GM20431 (cell line): Measurements from ENCODE around the gene KCNMA1.

Experiments used
- in situ Hi-C: fragments of 300-500 bp; cut with MseI, MboI; formaldehyde crosslinking; loops from one replicate; pipeline ENCODE4 v1.15.0; 2020; ENCODE audit warnings: low sequenced_read_pairs; ENCODE audit not compliant: unreplicated experiment

The KCNMA1 gene

DNA sequence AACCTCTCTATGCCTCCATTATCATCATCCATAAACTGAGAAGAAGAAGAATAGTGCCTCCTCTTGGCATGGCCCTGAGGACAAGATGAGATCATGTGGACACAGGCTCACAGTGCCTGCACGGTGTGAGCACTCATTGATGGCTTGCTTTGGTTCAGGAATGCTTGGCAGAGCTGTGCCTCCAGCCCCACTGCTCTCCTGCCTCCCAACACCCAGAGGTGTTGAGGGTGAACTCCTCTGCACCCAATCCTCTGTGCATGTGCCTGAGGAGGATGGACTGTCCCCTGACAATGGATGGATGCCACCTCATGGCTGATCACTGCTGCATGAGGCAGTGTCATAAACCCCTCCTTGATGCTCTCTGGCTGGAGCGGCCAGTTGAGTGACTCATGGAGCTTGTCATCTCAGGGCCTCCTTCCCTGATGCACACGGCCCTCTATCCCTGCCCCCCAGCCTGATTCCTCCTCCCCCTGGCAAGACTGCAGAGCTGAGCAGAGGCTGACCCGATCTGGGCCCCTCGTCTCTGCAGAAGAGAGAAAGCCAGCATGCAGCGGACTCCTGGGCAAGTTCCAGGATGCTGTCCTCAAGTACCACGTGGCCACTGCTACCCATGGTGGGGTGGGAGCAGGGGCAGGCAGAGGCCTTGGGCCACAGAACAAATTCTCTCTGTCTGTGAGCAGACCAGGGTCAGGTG lies 136.3 kb downstream of the KCNMA1 start:
- in situ Hi-C loops, result no loop called here

- in situ Hi-C loops, result no loop called here
These were observed 136.9 kb downstream of the KCNMA1 start for GRCh38 chr10:77500754-77501151.

DNA sequence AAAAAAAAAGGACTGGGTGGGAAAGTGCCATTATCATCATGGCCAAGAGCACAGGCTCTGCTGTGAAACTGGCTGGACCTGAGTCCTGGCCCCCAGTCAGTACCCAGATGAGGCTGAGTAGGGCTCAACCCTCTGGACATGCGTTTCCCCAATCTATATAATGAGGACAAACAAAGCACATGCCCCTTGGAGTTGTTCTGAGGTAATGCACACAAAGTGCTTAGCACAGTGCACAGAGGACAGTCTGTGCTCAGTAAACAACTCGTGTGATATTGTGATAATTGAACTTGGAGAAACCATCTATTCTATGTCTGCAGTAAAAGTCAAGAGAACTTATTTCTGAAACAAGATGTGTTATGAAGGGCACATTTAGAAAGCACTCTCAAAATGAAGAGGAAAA lies 138.8 kb downstream of the KCNMA1 start:
- in situ Hi-C loops, result no loop called here

- in situ Hi-C loops, result no loop called here
These were observed 139.4 kb downstream of the KCNMA1 start for GRCh38 chr10:77498210-77498609.

DNA sequence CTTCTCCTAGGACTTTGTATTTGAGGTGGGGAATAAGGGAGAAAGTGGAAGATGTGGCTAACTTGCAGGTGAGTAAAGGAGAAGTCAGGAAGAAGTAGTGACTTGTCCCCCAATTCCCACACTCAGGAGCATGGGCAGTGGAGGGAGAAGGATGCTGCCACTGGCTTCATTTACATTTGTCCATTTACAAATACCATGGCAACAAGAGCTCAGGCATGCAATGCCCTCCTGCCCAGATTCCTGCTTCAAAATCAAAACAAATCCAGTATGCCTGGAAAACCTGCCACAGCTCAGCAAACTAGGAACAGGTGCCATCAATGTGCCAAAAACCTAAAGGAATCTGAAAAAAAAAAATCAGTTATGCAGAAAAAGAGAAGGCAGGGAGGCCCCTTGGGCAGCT lies 139.9 kb downstream of the KCNMA1 start:
- in situ Hi-C loops, result no loop called here

DNA sequence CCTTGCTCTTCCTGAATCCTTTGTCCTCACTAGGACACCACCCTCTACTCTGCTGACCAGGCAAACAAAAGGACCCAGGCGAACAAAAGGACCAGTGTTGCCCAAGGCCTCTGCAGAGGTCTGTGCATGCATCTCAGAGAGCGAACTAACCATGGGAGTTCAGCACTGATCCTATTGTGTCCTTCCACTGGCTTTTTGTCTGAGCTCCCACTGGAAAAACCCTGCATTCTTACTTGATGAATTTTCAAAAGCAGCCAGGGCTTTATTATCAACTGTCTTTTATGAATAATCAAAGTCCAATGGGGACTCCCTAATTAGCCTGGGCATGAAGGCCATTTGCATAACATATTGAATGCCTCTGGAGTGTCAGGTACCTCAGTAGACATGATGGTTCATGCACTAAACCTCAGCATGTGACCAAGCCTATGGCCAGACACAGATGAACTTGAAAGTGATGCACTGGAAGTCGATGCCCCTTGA lies 140.6 kb downstream of the KCNMA1 start:
- in situ Hi-C loops, result no loop called here

DNA sequence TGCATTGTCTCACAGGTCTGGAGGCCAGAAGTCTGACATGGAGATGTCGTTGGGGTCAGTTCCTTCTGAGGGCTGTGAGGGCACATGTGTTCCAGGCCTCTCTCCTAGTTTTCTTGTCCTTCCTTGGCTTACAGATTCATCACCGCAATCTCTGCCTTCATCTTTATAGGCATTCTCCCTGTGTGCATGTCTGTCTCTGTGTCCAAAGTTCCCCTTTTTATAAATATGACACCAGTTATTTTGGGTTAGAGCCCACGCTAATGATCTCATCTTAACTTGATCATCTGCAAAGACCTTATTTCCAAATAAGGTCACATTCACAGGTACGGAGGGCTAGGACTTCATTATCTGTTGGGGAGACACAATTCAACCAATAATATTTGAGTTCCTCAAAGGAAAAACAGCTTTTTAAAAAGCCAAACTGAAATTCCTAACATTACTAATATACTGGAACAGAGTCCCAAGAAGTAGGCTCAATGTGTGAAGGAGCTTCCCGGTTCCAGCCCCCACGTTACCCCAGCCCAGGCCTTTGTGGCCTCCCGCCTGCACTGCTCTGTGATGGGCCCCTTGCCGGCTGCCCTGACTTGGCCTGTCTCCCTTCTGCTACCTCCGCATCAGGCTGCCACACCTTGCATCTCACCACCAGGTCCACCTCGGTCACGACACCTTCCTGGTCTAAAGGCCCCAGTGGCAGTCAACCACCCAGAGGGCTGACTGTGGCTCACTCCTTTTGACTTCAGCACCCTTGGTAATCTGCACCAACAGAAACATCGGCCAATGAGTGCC lies 142.7 kb downstream of the KCNMA1 start:
- in situ Hi-C loops, result no loop called here

- in situ Hi-C loops, result no loop called here
These were observed 143.3 kb downstream of the KCNMA1 start for GRCh38 chr10:77494327-77494726.

- in situ Hi-C loops, result no loop called here
These were observed 143.8 kb downstream of the KCNMA1 start for GRCh38 chr10:77493851-77494261.

DNA sequence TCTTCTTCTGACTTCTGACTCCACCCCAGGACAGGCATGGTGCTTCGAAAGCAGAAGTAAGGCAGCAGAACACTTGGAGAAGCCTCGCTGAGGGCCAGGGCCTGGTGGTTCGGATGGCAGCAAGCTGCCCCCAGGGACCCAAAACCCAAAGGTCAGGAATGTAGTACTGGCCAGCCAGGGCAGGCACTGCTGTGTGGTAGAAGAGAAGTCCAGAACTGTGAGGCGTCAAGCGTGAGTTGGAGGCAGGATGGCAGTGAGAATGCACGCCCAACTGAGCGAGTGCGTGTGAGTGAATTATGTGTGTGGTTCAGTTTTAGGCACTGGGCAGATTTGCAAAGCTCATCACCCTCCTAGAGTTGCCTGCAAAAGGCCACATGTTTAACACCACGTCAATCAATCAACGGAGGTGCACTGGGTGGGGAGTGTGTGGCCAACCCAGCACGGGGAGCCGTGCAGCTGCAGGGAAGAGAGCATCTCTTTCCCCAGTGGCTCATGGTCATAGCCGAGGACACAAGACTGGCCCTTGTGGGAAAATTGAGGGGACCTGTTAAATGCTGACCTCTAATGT lies 144.3 kb downstream of the KCNMA1 start:
- in situ Hi-C loops, result no loop called here

DNA sequence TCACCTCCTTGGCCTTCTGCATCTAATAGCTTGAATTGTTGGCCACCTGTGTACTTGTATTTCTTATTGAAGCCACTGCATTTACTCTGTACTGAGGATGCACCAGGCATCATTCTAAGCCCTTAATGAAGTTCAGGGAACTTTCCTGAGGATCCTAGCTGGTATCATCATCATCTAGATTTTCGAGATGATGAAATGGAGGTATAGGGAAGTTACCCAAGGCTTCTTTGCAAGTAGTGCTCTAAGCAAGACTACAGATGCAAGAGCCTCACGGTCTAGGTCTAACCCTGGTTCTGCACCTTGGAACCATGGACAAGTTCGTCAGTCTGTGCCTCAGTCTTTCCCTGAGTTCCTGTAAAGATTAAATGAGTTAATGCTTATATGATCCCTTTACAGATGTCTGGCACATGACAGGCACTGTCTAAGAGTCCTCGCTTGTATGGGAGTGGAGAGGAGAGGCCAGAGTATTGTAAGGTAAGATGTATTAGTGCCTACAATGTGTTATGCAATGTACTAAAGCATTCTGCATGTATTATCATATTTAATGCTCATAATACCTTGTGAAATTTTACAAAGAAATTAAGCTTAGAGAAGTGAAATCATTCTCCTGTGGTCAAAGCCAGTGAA lies 145.1 kb downstream of the KCNMA1 start:
- in situ Hi-C loops, result no loop called here

DNA sequence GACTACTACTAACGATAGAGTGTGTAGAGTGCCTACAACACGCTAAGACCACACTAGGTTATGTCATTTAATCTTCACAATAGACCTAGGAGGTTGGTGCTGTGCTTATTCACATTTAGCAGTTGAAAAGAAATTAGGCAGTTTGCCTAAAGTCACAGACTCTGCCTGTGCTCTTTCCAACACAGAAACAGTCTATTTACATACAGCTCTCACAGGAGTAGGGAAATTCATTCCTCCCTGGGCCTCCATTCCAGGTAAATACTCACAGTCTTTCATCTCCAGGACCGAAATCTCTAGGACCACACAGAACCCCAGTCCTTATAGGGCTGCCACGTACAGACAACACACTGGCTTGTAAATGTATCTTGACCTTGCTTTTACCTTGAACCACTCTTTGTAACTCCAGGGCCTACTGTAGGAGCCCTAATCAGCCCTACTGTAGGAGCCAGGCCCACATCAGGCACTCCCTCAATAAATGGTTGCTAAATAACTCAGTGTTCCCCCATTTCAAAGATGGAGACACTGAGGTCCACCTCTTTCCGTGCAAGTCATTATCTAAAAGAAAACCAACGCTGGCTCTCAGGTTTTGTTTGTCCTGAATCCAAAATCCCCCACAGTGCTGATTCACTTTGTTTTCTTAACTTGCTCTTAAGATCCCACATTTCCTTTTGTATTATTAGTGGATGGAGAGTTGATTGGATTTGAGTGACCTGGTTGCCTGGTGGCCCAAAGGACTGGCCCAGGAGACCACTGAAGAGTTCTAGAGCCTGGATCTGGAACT lies 146.9 kb downstream of the KCNMA1 start:
- in situ Hi-C loops, result no loop called here

DNA sequence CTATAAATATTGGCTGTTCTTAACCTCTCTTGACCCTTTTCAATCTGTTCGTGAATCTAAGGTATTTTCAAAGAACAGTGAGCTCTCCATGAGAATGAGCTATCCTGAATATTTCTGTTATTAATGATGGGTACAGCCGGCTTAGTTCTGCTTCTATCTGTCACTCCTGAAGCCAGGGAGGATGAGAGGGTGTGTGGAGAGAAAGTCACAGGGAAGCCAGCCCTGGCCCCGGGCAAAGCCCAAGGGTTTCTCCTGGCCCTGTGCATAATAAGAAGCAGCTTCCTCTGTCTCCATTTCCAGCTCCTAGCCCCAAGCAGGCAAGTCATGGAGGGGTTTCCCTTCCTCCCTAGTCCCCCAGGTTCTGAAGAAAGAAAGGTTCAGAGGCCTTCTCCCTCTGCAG lies 151.1 kb downstream of the KCNMA1 start:
- in situ Hi-C loops, result no loop called here

GRCh38 chr10:77485847-77486246 lies 151.8 kb downstream of the KCNMA1 start:
- in situ Hi-C loops, result no loop called here

DNA sequence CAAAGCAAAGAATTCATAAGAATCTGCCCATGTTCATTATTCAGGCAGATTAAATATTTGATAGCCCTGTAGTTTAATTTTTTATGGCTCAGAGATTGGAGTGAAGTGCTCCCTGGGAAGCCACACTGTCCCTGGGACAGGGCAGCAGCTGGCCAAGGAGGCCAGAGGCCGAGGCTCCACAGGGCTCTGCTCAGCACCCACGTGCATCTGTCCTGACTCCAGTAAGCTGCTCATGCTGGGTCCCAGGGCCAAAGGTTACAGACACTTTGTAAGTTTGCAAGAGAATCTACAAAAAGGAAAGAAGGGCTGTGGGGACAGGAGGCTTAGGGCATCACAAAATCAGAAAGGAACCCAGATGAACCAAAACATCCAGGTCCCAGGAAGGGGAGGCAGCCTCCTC lies 155.5 kb downstream of the KCNMA1 start:
- in situ Hi-C loops, result no loop called here

DNA sequence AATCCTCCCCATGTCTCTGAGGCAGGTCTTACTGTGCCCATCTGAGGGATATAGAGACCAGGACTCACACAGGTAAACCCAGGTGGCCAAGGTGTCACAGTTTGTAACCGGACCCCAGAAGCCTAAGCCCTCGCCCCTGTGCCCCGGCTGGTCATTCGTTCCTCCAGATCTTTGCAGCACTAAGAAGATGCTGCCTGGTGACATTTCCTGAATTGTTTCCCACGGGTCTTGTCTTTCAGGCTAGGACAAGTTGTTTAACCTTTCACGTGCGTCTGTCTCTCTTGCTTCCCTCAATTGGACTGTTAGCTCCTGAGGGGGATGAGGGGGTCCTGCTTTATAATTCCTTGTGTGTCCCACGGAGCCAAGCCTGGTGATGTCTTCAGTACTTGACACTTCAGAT lies 158.0 kb downstream of the KCNMA1 start:
- in situ Hi-C loops, result no loop called here

GRCh38 chr10:77478962-77479359 lies 158.6 kb downstream of the KCNMA1 start:
- in situ Hi-C loops, result no loop called here

DNA sequence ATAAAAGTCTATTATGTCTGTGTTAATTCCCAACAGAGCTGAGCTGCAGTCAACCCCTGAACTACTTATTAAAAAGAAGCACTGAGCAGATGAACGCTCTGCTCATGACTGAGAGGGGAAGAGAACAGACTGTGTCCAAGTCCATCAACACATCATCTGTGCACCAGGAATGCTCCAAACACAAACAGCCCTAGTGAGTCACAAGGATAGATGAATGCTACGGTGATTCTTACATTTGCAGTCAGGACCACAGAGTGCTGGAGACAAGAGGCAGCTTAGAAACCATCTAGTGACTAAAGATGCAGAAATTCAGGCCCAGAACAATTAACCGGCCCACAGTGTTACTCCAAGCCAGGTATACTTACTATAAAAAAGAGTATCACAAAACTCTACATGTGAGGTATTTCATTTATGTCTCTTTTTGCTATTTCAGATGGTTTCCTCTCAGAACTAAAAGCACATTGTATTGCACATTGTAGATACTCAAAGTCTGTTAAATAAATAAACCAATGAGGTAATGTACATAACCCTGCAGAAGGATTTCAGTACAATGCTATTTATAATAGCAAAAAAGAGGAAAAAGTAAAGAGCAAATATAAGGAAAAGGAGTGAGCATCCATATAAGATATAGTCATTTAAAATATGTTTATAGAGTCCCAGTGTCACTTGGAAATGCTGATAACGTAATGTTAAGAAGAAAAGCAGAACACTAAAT lies 159.2 kb downstream of the KCNMA1 start:
- in situ Hi-C loops, result no loop called here

DNA sequence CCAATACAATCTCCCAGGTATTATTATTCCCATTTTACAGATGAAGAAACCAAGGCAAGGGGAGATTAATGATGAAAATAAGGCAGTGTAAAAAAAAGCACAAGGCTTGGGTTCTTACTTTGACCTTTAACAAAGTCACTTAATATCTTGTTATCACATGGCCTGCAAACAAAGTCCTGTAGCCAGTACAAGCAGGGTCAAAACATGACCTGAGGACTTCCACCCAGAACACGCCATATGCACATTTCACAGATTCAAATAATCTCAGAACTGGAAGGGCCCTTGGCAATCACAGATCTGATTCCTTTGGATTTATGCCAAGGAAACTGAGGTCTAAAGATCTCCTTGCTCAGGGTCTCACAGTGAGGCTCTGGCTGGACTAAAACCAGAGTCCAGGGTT lies 162.1 kb downstream of the KCNMA1 start:
- in situ Hi-C loops, result no loop called here
